ENCODE measurements around the gene NKD2. TPM values are rescaled to one million over a fixed set of nuclear protein-coding genes. Genes with fewer than 3 reads are reported as not detected.

NKD2 gene
- total RNA-seq, 1 experiment from 2014 or later, result 12.8 TPM

GRCh38 chr5:1048861-1049838 lies 40.5 kb downstream of the NKD2 start:
- POLR2A ChIA-PET, result no interaction called here
- TF ChIP-seq ZNF121 (CRISPR knock-in tag; IDR thresholded peaks at IDR 0.05) (no peak), TEAD4 (CRISPR knock-in tag; IDR thresholded peaks at IDR 0.05) (no peak), ZBTB43 (CRISPR knock-in tag; IDR thresholded peaks at IDR 0.05) (no peak), SOX15 (CRISPR knock-in tag; IDR thresholded peaks at IDR 0.05) (no peak), ESRRA (CRISPR knock-in tag; IDR thresholded peaks at IDR 0.05; ENCODE audit: borderline replicate concordance) (no peak)
- peaks cover 41% of the 10 kb centered on the region for H3K9me3 Mint-ChIP-seq
- no peak for ATAC-seq
- H3K4me1 Mint-ChIP-seq, result no peaks in the 10 kb centered on the region
- no peak overlapping the region for H3K4me3 Mint-ChIP-seq
- peaks cover 33% of the 10 kb centered on the region for H3K36me3 Mint-ChIP-seq
- H3K27me3 Mint-ChIP-seq (ENCODE audit: low read depth), result peaks cover 10% of the 10 kb centered on the region; the same call in 1 of the 2 replicates
- H3K27ac Mint-ChIP-seq, result no peak overlapping the region
- DNase-seq (ENCODE audit: low spot score), result no peak
- CTCF ChIA-PET, result interaction anchor here (0.8 to 1.4 kb wide), 4 partner anchors 59 to 126 kb away, joined by 3 to 4 read pairs (median 3); no protein-coding TSS in a partner anchor

GRCh38 chr5:1050423-1051365 lies 42.1 kb downstream of the NKD2 start:
- peak overlapping the region; percentile 87 for H3K27ac Mint-ChIP-seq
- peaks cover 23% of the 10 kb centered on the region for H3K36me3 Mint-ChIP-seq
- no peaks in the 10 kb centered on the region for H3K4me1 Mint-ChIP-seq
- ChIA-PET POLR2A (no interaction called here), CTCF (interaction anchor here (1.2 kb wide), 1 partner anchor 159 kb away, joined by 3 read pairs; the partner anchor contains the start of gene BRD9)
- ATAC-seq (no peak), DNase-seq (ENCODE audit: low spot score) (no peak)
- no peak for TF ChIP-seq FOXP1 (CRISPR knock-in tag; IDR thresholded peaks at IDR 0.05; ENCODE audit: borderline replicate concordance)
- TF ChIP-seq JUN (CRISPR knock-in tag; IDR thresholded peaks at IDR 0.05), result no peak
- no peak for TF ChIP-seq ZNF532 (CRISPR knock-in tag; IDR thresholded peaks at IDR 0.05; ENCODE audit: borderline replicate concordance)
- no peak for TF ChIP-seq FOXK1 (CRISPR knock-in tag; IDR thresholded peaks at IDR 0.05)
- no peak for TF ChIP-seq NFYB (CRISPR knock-in tag; conservative IDR thresholded peaks at IDR 0.05; ENCODE audit: low read depth)
- no peak for TF ChIP-seq FOXJ3 (CRISPR knock-in tag; IDR thresholded peaks at IDR 0.05; ENCODE audit: borderline replicate concordance)
- TF ChIP-seq E2F1 (CRISPR knock-in tag; IDR thresholded peaks at IDR 0.05), result no peak
- no peak for TF ChIP-seq SMAD3 (CRISPR knock-in tag; IDR thresholded peaks at IDR 0.05; ENCODE audit: borderline replicate concordance)
- TF ChIP-seq ZNF232 (CRISPR knock-in tag; IDR thresholded peaks at IDR 0.05), result no peak
- no peak for TF ChIP-seq ZNF317 (CRISPR knock-in tag; IDR thresholded peaks at IDR 0.05; ENCODE audit: borderline replicate concordance, low read depth)
- TF ChIP-seq ZNF396 (CRISPR knock-in tag; IDR thresholded peaks at IDR 0.05; ENCODE audit: borderline replicate concordance), result no peak
- TF ChIP-seq MLX (CRISPR knock-in tag; IDR thresholded peaks at IDR 0.05), result no peak
- TF ChIP-seq CREM (CRISPR knock-in tag; IDR thresholded peaks at IDR 0.05), result no peak
- no peak for TF ChIP-seq NR3C1 (CRISPR knock-in tag; conservative IDR thresholded peaks at IDR 0.05; ENCODE audit: low read depth)
- no peaks in the 10 kb centered on the region for H3K27me3 Mint-ChIP-seq (ENCODE audit: low read depth)
- no peak overlapping the region for H3K4me3 Mint-ChIP-seq
- H3K9me3 Mint-ChIP-seq, result peaks cover 25% of the 10 kb centered on the region

Data from WTC11 (cell line).